GM12874 (cell line): ENCODE measurements around the gene FRS3.
A peak's percentile ranks its signal among the peaks of the same experiment; 100 is the strongest.

Source experiments
- TF ChIP-seq, protein P1 (sequence below): IDR thresholded peaks from 2 replicates; pipeline ENCODE4 v1.5.1; 2011; ENCODE audit warnings: low read depth, mild to moderate bottlenecking, control low read depth, low read length, moderate library complexity; ENCODE audit not compliant: insufficient read depth

FRS3 gene

DNA sequence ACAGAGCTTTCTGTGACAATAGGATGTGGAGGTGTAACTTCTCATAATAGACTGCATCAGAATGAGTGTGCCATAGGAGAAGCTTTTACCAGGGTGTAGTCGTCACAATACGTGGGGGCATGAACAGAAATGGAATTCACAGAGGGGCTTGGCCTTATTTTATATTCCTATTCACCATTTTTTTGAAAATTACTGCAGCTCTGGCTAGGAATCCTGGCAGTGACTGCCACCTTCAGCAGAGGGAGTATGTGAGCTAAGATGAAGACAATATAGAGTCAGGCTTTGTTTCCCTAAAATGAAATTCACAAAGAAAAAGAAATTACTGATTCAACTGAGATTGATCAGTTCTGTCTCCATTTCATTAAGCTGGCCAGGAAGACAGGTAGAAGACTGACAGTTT lies 21.7 kb upstream of the FRS3 start:
- TF ChIP-seq, protein P1, sequence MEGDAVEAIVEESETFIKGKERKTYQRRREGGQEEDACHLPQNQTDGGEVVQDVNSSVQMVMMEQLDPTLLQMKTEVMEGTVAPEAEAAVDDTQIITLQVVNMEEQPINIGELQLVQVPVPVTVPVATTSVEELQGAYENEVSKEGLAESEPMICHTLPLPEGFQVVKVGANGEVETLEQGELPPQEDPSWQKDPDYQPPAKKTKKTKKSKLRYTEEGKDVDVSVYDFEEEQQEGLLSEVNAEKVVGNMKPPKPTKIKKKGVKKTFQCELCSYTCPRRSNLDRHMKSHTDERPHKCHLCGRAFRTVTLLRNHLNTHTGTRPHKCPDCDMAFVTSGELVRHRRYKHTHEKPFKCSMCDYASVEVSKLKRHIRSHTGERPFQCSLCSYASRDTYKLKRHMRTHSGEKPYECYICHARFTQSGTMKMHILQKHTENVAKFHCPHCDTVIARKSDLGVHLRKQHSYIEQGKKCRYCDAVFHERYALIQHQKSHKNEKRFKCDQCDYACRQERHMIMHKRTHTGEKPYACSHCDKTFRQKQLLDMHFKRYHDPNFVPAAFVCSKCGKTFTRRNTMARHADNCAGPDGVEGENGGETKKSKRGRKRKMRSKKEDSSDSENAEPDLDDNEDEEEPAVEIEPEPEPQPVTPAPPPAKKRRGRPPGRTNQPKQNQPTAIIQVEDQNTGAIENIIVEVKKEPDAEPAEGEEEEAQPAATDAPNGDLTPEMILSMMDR, result peak; percentile 25; the same call in 1 of the 2 replicates

DNA sequence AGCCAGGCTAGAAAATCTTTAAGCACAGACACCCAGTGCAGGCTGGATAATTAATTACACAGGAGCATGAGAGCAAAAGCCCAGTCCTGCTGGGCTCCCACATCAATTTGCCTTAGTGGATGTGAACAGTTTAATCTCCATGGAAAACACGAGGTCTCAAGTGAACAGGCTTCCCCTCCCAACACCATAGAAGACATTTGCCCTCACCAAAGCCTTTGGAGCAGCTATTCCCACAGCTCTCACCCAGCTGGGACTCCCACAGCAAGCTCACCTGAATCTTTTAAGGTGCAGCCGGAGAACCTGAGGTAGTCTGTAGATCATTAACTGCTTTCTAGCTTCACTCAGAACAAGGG lies 19.8 kb upstream of the FRS3 start:
- TF ChIP-seq, protein P1, result no peak

DNA sequence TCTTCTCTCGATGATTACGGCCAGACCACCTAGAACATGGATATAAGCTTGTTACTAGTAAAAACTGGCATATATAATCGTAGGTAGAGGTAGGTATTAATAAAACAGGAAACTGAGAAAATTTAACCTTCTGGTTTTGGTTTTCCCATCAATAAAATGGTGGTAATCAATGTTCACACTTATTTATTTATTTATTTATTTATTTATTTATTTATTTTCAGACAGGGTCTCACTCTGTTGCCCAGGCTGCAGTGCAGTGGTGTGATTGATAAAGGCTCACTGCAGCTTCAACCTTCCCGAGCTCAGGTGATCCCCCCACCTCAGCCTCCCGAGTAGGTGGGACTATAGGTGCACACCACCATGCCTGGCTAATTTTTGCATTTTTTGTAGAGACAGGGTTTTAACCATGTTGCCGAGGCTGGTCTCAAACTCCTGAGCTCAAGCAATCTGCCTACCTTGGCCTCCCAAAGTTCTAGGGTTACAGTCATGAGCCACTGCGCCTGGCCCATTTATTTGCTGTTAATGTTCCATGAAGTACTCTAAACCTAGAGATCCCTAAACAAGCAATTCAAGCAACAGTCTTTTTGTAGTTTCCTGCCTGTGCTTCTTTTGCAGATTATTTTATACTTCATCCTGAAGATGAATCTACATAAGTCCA lies 19.3 kb upstream of the FRS3 start:
- TF ChIP-seq, protein P1, result no peak

DNA sequence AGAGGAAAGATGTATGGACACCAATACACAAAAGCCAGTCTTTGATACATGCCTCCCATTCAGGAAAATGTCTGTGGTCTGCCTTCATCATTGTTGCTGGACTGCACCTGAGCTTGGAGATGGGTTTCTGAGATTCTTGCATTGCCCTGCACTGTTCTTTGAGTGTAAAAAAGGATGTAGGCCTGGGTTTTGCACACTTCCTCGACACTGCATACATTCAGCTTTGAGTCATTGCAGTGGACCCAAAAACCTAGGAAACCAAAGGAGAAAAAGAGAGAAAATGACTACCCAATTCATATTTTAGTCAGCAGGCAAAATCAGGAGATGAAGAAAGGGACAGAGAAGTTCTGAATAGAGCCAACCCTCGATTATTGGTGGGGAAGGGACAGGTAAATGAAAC lies 16.8 kb upstream of the FRS3 start:
- TF ChIP-seq, protein P1, result no peak

DNA sequence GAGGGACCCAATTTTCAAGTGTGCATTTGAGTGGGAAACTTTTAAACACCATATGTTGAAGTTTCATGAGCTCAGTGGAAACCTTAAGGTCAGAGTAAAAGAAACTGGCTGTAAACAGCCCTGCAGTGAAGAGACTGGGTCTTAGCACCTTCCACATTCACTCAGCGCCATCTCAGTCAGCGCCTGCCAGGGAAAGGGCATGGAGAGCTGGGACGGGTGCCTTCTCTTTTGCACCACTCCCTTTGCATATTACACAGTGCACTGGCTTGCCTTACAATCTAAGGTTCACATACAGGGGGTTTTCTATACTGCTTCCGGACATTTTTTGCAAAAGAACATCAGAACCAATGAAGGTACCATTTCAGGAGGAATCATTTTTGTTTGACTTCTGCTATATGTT lies 12.3 kb upstream of the FRS3 start:
- TF ChIP-seq, protein P1, result no peak

DNA sequence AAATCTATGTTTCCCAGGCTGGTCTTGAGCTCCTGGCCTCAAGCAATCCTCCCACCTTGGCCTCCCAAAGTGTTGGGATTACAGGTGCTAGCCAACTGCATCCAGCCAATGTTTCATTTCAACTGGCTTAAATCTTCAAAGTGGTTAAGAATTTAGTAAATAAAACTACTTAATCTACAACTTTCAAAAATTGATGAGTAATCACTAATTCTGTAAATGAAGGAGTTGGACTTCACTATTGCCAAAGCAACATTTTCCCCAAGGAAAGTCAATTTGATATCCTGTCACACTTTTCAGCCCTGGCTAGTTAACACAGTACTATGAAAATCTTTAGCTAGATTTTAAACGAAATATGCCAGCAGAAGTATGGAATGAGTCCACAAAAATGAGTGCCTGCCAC lies 11.6 kb upstream of the FRS3 start:
- TF ChIP-seq, protein P1, result no peak

DNA sequence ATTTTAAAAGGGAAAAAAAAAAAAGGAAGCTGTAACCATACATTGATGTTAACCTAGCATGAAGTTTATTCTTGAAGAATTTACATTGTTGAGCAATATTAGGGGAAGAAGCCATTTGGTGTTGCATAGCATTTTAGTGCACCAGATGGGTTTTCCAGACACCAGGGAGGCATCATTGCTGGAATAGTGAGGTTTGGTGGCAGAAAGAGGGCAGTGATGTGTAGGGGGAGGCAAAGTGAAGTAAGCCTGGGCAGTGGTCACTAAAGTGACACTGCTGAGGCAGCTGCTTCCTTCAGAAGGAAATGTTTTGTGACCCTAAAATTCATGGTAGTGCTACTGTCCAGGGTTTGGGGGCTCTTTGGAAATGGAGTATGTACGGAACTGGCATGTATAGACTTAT lies 10.3 kb upstream of the FRS3 start:
- TF ChIP-seq, protein P1, result no peak

DNA sequence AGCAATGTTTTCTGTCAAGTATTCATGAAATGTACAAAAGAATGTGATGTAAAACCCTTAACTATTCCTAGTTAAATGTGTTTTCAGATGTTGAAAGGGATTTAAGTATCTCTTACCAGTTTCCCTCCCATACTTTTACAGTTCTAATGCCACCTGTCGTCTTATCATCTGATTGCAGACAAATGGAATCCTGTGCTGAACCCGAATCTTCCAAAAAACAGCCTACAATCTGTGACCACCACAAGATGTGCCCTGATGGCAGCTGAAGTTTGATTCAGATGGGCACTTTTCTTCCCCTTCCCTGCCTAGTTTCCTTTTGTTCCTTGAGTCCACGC lies 9.7 kb upstream of the FRS3 start:
- TF ChIP-seq, protein P1, result no peak
